Measurements from ENCODE around the gene DEFB114.

GRCh38 chr6:50007819-50008218, 43.9 kb upstream of the DEFB114 start:
- no peak for TF ChIP-seq EZH2 (IDR thresholded peaks at IDR 0.05; ENCODE audit: insufficient read depth, poor library complexity, severe bottlenecking)
- TF ChIP-seq EZH2phosphoT487 (IDR thresholded peaks at IDR 0.05; ENCODE audit: insufficient read depth, low read depth): no peak
